HEK293 (cell line): ENCODE data around the gene TMEM81.

Experiments
- CTCF ChIA-PET: fragments of 350-600 bp; formaldehyde crosslinking; extraction: SDS; loops from one replicate; lab custom pipeline; 2021; ENCODE audit warnings: antibody characterized with exemption; lab: Yijun Ruan, JAX
- POLR2A ChIA-PET: fragments of 300-600 bp; formaldehyde crosslinking; extraction: SDS; loops from one replicate; lab custom pipeline; 2020; ENCODE audit warnings: antibody characterized with exemption, inconsistent platforms; lab: Yijun Ruan, JAX
- H3K27ac ChIP-seq: fragments of 200-500 bp; sonication (Bioruptor generic); 2 replicates; pipeline ENCODE4 v1.5.1; 2014; ENCODE audit warnings: low read depth, low read length, control low read depth, inconsistent platforms; ENCODE audit errors: extremely low read depth
- H3K36me3 ChIP-seq, 2 experiments: fragments of 200-500 bp in 1 of 2; sonication (Bioruptor generic) in 1 of 2; 1 replicate in 1 of 2; 2 replicates in 1 of 2; pipeline ENCODE4 v1.5.1; 2014 to 2017; ENCODE audit warnings: inconsistent platforms in 2 of 2, low read length in 2 of 2; ENCODE audit not compliant: control insufficient read depth in 2 of 2, insufficient read depth in 1 of 2
- H3K4me1 ChIP-seq: fragments of 200-500 bp; sonication (Bioruptor generic); 2 replicates; pipeline ENCODE4 v1.5.1; 2014; ENCODE audit warnings: mild to moderate bottlenecking, low read length, inconsistent platforms; ENCODE audit not compliant: control insufficient read depth, insufficient read depth
- H3K4me3 ChIP-seq: 2 replicates; pipeline ENCODE4 v1.5.1; 2011; ENCODE audit warnings: low read depth, mild to moderate bottlenecking, control low read depth, low read length, moderate library complexity
- H3K9me3 ChIP-seq: fragments of 200-500 bp; sonication (Bioruptor generic); 2 replicates; pipeline ENCODE4 v1.5.1; 2014; ENCODE audit warnings: low read depth, low read length, inconsistent platforms; ENCODE audit not compliant: control insufficient read depth, insufficient read depth
- ATF2 ChIP-seq: fragments of 450-650 bp; formaldehyde crosslinking; IDR thresholded peaks from 2 replicates; pipeline ENCODE4 v1.5.1; 2016; ENCODE audit warnings: missing biosample characterization, missing genetic modification characterization, low read depth
- BCL6B ChIP-seq: fragments of 450-650 bp; formaldehyde crosslinking; IDR thresholded peaks from 2 replicates; pipeline ENCODE4 v1.5.1; 2017; ENCODE audit warnings: missing biosample characterization, missing genetic modification characterization
- GLI2 ChIP-seq: fragments of 450-650 bp; formaldehyde crosslinking; IDR thresholded peaks from 2 replicates; pipeline ENCODE4; 2017; ENCODE audit warnings: missing biosample characterization, missing genetic modification characterization, low read depth, borderline replicate concordance
- GLI4 ChIP-seq: fragments of 450-650 bp; formaldehyde crosslinking; IDR thresholded peaks from 2 replicates; pipeline ENCODE4 v1.5.1; 2016; ENCODE audit warnings: missing biosample characterization, missing genetic modification characterization
- HOXD13 ChIP-seq: sonication (generic); formaldehyde crosslinking; IDR thresholded peaks from 2 replicates; pipeline ENCODE4 v1.8.0; 2022; ENCODE audit warnings: missing genetic modification reagents, borderline replicate concordance
- KLF1 ChIP-seq: fragments of 450-650 bp; formaldehyde crosslinking; IDR thresholded peaks from 2 replicates; pipeline ENCODE4 v1.5.1; 2016; ENCODE audit warnings: missing biosample characterization, missing genetic modification characterization
- KLF8 ChIP-seq: fragments of 450-650 bp; formaldehyde crosslinking; IDR thresholded peaks from 2 replicates; pipeline ENCODE4 v1.5.1; 2016; ENCODE audit warnings: missing biosample characterization, missing genetic modification characterization
- OSR2 ChIP-seq: fragments of 450-650 bp; formaldehyde crosslinking; IDR thresholded peaks from 2 replicates; pipeline ENCODE4 v1.5.1; 2016; ENCODE audit warnings: missing biosample characterization, missing genetic modification characterization
- PRDM6 ChIP-seq: fragments of 450-650 bp; formaldehyde crosslinking; IDR thresholded peaks from 2 replicates; pipeline ENCODE4 v1.5.1; 2017; ENCODE audit warnings: missing biosample characterization, missing genetic modification characterization
- SP3 ChIP-seq: fragments of 450-650 bp; formaldehyde crosslinking; IDR thresholded peaks from 2 replicates; pipeline ENCODE4 v1.5.1; 2016; ENCODE audit warnings: missing biosample characterization, missing genetic modification characterization
- ZBTB1 ChIP-seq: fragments of 450-650 bp; formaldehyde crosslinking; IDR thresholded peaks from 2 replicates; pipeline ENCODE4 v1.5.1; 2016; ENCODE audit warnings: missing biosample characterization, missing genetic modification characterization
- ZBTB10 ChIP-seq: fragments of 450-650 bp; formaldehyde crosslinking; IDR thresholded peaks from 2 replicates; pipeline ENCODE4 v1.5.1; 2016; ENCODE audit warnings: missing biosample characterization, missing genetic modification characterization
- ZBTB7A ChIP-seq: fragments of 450-650 bp; formaldehyde crosslinking; IDR thresholded peaks from 2 replicates; pipeline ENCODE4 v1.5.1; 2016; ENCODE audit warnings: low read depth, missing biosample characterization, missing genetic modification characterization
- ZFHX2 ChIP-seq: fragments of 450-650 bp; formaldehyde crosslinking; conservative IDR thresholded peaks from 2 replicates; pipeline ENCODE4 v1.5.1; 2016; ENCODE audit warnings: missing biosample characterization, missing genetic modification characterization
- ZFP37 ChIP-seq: fragments of 450-650 bp; formaldehyde crosslinking; IDR thresholded peaks from 2 replicates; pipeline ENCODE4 v1.5.1; 2016; ENCODE audit warnings: missing biosample characterization, missing genetic modification characterization
- ZFP69B ChIP-seq: fragments of 450-650 bp; formaldehyde crosslinking; IDR thresholded peaks from 2 replicates; pipeline ENCODE4 v1.5.1; 2016; ENCODE audit warnings: missing biosample characterization, missing genetic modification characterization
- ZNF121 ChIP-seq: fragments of 450-650 bp; formaldehyde crosslinking; IDR thresholded peaks from 2 replicates; pipeline ENCODE4 v1.5.1; 2016; ENCODE audit warnings: missing biosample characterization, missing genetic modification characterization
- ZNF2 ChIP-seq: fragments of 450-650 bp; formaldehyde crosslinking; IDR thresholded peaks from 2 replicates; pipeline ENCODE4 v1.5.1; 2016; ENCODE audit warnings: missing biosample characterization, missing genetic modification characterization
- ZNF23 ChIP-seq: fragments of 450-650 bp; formaldehyde crosslinking; IDR thresholded peaks from 2 replicates; pipeline ENCODE4 v1.5.1; 2016; ENCODE audit warnings: missing biosample characterization, missing genetic modification characterization, borderline replicate concordance
- ZNF311 ChIP-seq: fragments of 450-650 bp; formaldehyde crosslinking; IDR thresholded peaks from 2 replicates; pipeline ENCODE4 v1.5.1; 2017; ENCODE audit warnings: missing biosample characterization, missing genetic modification characterization, borderline replicate concordance
- ZNF423 ChIP-seq: fragments of 450-650 bp; formaldehyde crosslinking; IDR thresholded peaks from 2 replicates; pipeline ENCODE4 v1.5.1; 2016; ENCODE audit warnings: missing biosample characterization, missing genetic modification characterization
- ZNF433 ChIP-seq: fragments of 450-650 bp; formaldehyde crosslinking; IDR thresholded peaks from 2 replicates; pipeline ENCODE4 v1.5.1; 2016; ENCODE audit warnings: missing biosample characterization, missing genetic modification characterization, low read depth
- ZNF521 ChIP-seq: fragments of 450-650 bp; formaldehyde crosslinking; IDR thresholded peaks from 2 replicates; pipeline ENCODE4 v1.5.1; 2017; ENCODE audit warnings: missing biosample characterization, mild to moderate bottlenecking, missing genetic modification characterization
- ZNF529 ChIP-seq: fragments of 450-650 bp; formaldehyde crosslinking; IDR thresholded peaks from 2 replicates; pipeline ENCODE4 v1.5.1; 2017; ENCODE audit warnings: missing genetic modification characterization, missing biosample characterization; ENCODE audit not compliant: insufficient replicate concordance
- ZNF530 ChIP-seq: fragments of 450-650 bp; formaldehyde crosslinking; IDR thresholded peaks from 2 replicates; pipeline ENCODE4 v1.5.1; 2016; ENCODE audit warnings: low read depth, missing biosample characterization, missing genetic modification characterization
- ZNF558 ChIP-seq: fragments of 450-650 bp; formaldehyde crosslinking; IDR thresholded peaks from 2 replicates; pipeline ENCODE4 v1.5.1; 2016; ENCODE audit warnings: missing biosample characterization, missing genetic modification characterization
- ZNF596 ChIP-seq: fragments of 450-650 bp; IDR thresholded peaks from 2 replicates; pipeline ENCODE4 v1.5.0; 2018; ENCODE audit warnings: missing biosample characterization, mild to moderate bottlenecking, missing genetic modification characterization, moderate library complexity
- ZNF639 ChIP-seq: fragments of 450-650 bp; formaldehyde crosslinking; IDR thresholded peaks from 2 replicates; pipeline ENCODE4 v1.5.1; 2016; ENCODE audit warnings: missing biosample characterization, missing genetic modification characterization
- ZNF785 ChIP-seq: fragments of 450-650 bp; formaldehyde crosslinking; IDR thresholded peaks from 2 replicates; pipeline ENCODE4 v1.5.1; 2016; ENCODE audit warnings: missing biosample characterization, missing genetic modification characterization

Gene TMEM81

GRCh38 chr1:205074084-205074483 is 10.2 kb downstream of the TMEM81 start (continued):
- no peak for TF ChIP-seq KLF8 (tag by site-specific recombination)
- no peak for TF ChIP-seq KLF1 (tag by site-specific recombination)
- TF ChIP-seq, all 188 proteins: peak for 0

GRCh38 chr1:205073511-205073910 is 10.7 kb downstream of the TMEM81 start:
- H3K27ac ChIP-seq = no peak overlapping the region
- CTCF ChIA-PET = interaction anchor here (7.9 kb wide), 1 partner anchor 11 kb away, joined by 60 read pairs; no protein-coding TSS in a partner anchor
- no peak for TF ChIP-seq ZNF423
- TF ChIP-seq PRDM6 (tag by site-specific recombination) = no peak
- no peak for TF ChIP-seq ZNF596 (tag by site-specific recombination)
- TF ChIP-seq HOXD13 = no peak
- TF ChIP-seq ZNF558 = no peak
- no peak for TF ChIP-seq ZFHX2 (tag by site-specific recombination)
- no peak for TF ChIP-seq ZNF121 (tag by site-specific recombination)
- TF ChIP-seq GLI4 = no peak
- no peak for TF ChIP-seq SP3
- TF ChIP-seq ATF2 = no peak
- TF ChIP-seq ZNF530 (tag by site-specific recombination) = no peak
- TF ChIP-seq ZNF521 (tag by site-specific recombination) = no peak
- TF ChIP-seq ZNF23 (tag by site-specific recombination) = no peak
- TF ChIP-seq, all 188 proteins: peak for 0
- no peaks in the 10 kb centered on the region for H3K9me3 ChIP-seq
- H3K36me3 ChIP-seq = no peaks in the 10 kb centered on the region
- H3K4me1 ChIP-seq = no peaks in the 10 kb centered on the region
- H3K4me3 ChIP-seq = no peak overlapping the region
- POLR2A ChIA-PET = no interaction called here

GRCh38 chr1:205072881-205073280 is 11.4 kb downstream of the TMEM81 start:
- CTCF ChIA-PET = interaction anchor here (0.9 to 7.9 kb wide), 2 partner anchors 11 to 84 kb away, joined by 6 to 60 read pairs; no protein-coding TSS in a partner anchor
- H3K36me3 ChIP-seq = no peaks in the 10 kb centered on the region
- H3K4me1 ChIP-seq = no peaks in the 10 kb centered on the region
- no peaks in the 10 kb centered on the region for H3K9me3 ChIP-seq
- no peak overlapping the region for H3K27ac ChIP-seq
- POLR2A ChIA-PET = no interaction called here
- H3K4me3 ChIP-seq = no peak overlapping the region
- TF ChIP-seq ZFP37 (tag by site-specific recombination) (no peak), BCL6B (tag by site-specific recombination) (no peak), ZNF785 (no peak), ZFP69B (tag by site-specific recombination) (no peak), ZNF433 (tag by site-specific recombination) (no peak), ZNF2 (no peak), ZNF639 (tag by site-specific recombination) (no peak), ZBTB7A (tag by site-specific recombination) (no peak), ZNF311 (tag by site-specific recombination) (no peak), OSR2 (no peak), ZNF529 (no peak), GLI2 (tag by site-specific recombination) (no peak), ZBTB10 (tag by site-specific recombination) (no peak), ZBTB1 (tag by site-specific recombination) (no peak)
